Stimulated activated CD8-positive, alpha-beta memory T cell treated with anti-CD3 and anti-CD28 coated beads, Interleukin-7, amount 100 ng/mL, for 48 hours (primary cell): ENCODE measurements around the gene GRM3.

Experiments used
- DNase-seq, 2 donors: peaks; one replicate each; pipeline ENCODE4 v3.0.0-alpha.2; 2020; ENCODE audit warnings: low read depth in 1 of 2; ENCODE audit errors: extremely low read depth in 1 of 2

The GRM3 gene

DNA sequence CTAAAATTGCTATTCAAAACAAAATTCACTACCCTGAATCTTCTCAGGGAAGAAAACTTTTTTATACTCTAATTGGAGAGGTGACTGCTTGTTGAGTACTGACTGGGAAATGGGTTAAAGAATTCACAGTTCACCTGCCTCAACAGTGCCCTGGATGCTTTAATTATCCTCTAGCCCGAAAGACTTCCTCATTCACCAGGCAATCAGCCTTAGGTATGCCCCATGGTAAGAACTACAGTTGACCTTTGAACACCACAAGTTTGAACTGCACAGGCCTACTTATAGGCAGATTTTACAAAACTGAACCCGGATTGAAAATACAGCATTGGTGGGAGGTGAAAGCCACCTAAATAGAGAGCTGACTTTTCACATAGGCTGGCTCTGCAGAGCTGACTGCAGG lies 240.4 kb downstream of the GRM3 start:
- no peak for DNase-seq

DNA sequence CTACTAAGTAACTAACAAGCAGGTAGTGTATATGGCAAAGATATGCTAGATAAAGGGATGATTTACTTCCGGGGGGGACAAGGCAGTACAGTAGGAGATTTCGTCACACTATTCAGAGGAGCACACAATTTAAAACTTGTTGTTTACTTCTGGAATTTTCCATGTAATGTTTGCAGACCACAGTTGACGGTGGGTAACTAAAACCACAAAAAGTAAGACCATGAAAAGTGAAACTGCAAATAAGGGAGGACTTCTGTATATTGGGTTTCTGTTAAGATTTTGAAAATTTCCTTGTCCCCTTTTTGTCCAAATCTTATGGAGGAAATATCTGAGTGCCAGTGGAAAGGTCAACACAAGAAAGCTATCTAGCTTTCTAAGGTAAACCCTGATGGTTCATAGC lies 245.8 kb downstream of the GRM3 start:
- DNase-seq, result no peak

DNA sequence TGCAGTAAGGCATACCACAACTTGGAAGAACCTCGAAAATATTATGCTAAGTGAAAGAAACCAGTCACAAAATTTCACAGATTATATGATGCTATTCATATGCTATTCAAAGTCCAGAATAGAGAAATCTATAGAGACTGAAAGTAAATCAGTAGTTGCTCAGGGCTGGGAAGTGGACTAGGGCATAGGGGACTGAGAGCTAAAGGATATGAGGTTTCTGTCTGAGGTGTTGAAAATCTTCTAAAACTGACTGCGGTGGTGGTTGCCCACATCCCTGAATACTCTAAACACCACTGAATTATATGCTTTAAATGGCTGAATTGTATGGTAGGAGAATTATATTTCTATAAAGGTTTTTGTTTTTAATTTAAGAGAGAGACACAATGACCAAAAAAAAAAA lies 254.5 kb downstream of the GRM3 start:
- no peak for DNase-seq

DNA sequence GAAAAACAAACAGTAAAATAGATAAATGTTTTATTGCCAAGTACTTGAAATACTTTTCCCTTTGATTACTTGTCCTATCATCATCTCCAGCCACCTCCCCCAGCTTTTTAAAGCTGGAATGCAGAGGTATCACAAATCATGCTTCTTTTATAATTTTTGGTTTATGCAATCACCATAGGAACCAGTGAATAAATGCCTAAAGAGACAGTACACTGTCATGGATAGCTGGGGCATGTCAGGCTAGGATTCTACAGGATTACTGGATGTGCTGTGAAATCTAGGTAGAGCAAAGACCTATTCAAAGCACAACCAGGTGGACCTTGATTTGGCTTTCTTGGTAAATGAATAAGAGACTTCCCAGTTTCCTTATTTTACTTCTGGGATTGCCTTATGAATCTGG lies 257.2 kb downstream of the GRM3 start:
- DNase-seq, result no peak

DNA sequence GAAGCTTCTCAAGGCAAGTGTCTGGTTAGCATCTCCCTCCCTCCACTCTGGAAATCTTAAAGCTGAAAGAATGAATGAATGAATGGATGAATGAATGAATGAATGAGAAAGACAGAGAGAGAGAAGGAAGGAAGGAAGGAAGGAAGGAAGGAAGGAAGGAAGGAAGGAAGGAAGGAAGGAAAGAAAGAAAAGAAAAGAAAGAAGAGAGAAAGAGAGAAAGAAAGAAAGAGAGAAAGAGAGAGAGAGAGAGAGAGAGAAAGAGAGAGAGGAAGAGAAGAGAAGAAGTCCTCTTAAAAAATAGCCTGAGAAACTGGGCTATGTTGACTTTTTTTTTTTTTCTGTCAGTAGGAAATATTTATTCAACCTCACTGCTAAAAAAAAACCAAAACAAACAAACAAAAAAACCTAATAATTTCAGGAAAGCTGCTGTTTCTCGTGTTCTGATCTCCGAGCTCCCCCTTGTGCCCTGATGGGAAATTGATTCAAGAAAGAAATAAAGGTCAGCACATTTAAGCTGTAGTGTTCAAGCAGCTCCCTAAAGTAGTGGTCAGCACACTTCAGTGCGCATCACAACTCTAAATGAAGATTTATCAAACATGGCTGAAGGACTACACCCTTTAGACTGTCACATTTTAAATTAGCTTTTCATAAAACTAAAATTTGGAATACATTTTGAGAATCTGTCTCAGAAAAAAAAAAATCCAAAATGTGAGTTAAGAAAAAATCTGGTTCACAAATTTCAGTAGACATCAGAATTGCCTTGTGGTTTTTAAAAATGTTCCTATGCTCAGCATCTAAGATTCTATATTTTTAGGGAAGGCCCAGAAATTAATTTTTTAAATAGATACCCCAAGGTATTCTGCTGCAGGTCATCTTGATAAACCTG lies 261.5 kb downstream of the GRM3 start:
- no peak for DNase-seq

DNA sequence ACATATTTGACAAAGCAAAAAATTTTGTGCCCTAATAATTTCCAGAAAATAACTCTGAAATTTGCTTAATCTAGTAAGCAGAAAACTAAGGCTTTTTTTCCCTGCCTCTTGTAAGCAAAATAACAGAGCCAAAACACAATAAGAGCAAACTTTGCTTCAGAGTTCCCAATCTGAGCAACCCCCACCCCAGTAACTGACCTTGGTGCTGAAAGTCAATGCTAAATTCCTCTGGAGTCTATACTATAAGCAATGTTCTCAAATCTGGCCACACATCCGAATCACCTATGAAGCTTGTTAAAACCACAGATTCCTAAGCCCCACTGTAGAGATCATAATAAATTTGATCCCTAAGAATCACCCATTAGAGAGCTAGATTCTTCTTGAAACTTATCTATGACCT lies 265.2 kb downstream of the GRM3 start:
- DNase-seq, result no peak

DNA sequence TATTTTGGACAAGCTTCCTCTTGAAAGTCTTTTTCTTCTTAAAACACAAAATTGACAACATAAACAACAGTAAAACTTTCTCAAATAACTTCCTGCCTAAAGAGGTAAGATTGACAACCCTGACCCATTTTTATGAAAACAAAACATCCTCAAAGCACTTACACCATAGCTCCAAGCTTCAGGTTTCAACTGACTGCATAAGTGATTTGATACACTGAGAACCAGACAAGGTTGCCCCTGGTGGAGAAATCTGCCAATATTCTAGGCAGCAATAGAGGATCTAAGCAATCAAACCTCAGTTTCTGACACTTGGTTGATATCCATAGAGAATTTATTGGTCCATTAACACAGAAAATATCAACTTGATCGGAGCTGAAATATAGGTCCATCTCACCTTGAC lies 267.9 kb downstream of the GRM3 start:
- DNase-seq, result no peak

DNA sequence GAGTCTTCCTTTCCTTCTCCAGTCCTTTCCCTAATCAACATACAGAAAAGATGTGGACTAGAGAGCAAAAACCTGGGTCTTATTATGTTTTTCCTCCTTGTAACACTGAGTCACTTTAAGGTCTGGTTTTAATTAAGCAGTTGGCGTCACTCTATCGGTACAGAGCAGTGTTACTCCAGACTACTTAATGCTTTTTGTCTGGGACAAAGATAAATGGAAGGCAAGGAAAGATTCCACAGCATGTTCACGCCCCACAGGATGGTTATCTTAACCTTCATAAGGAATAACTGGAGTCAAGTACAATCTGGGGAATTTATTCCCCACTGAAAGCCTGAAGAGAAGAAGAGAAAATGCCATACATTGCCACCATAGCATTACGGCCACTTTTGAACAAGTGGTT lies 270.0 kb downstream of the GRM3 start:
- DNase-seq, result no peak
